Stimulated activated CD4-positive, alpha-beta T cell treated with anti-CD3 and anti-CD28 coated beads, Interleukin-2, amount 100 ng/mL, for 48 hours (primary cell): Measurements from ENCODE around the gene NPIPB13.
"Not testable (repeated sequence)": the region's sequence is repeated elsewhere in the genome, so short reads cannot be mapped to it uniquely, and the experiment has no call there.

Experiments used
- DNase-seq, 2 donors: peaks; one replicate each; pipeline ENCODE4 v3.0.0-alpha.2; 2020

Gene NPIPB13

DNA sequence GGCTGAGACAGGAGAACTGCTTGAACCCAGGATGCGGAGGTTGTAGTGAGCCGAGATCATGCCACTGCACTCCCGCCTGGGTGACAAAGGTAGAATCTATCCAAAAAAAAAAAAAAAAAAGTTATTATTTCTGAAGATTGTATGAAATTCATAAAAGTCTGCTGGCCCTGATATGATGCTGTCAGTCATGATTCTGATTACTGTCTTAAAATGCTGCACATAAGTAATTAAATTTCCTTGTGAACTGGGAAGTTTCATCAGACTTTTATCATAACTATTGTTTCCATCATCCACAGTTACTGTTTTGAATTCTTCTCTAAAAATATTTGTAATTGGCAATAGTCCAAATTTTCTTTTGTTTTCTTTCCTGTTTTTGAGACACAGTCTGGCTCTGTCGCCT lies at the start of gene NPIPB13:
Gene NPIPB13 (minus strand): TSS at position 101 of the 400 bp plus-strand sequence. CDS start 2,906 bp downstream, outside the sequence.
- not testable (repeated sequence) for DNase-seq

DNA sequence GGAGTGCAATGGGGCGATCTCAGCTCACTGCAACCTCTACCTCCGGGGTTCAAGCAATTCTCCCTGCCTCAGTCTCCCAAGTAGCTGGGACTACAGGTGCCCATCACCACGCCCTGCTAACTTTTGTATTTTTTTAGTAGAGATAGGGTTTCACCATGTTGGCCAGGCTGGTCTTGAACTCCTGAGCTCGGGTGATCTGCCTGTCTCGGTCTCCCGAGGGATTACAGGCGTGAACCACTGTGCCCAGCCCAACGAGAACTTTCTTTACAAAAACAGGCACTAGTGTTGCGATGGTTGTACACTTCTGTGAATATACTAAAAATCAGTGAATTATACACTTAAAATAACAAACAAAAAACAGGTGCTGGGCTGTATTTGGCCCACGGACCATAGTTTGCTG lies 34.1 kb upstream of the NPIPB13 start:
- DNase-seq = not testable (repeated sequence)

DNA sequence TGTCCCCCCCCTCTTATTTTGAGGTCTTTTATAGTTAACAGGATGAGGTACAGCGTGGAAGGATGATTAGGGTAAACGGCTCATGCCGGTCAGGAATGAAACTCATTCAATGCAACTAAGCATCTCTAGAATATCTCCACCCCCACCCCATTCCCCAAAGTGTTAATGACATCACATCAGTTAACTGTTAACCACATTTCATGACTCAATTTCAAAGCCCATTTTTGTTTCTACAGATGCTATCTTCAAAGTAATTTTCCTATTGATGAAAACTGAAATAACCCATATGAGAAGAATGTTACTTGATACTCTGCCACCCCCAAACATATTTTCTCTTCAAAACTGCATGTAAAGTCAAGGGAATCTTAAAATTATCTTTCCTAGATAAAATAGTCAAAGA lies 30.2 kb upstream of the NPIPB13 start:
- DNase-seq = not testable (repeated sequence)

DNA sequence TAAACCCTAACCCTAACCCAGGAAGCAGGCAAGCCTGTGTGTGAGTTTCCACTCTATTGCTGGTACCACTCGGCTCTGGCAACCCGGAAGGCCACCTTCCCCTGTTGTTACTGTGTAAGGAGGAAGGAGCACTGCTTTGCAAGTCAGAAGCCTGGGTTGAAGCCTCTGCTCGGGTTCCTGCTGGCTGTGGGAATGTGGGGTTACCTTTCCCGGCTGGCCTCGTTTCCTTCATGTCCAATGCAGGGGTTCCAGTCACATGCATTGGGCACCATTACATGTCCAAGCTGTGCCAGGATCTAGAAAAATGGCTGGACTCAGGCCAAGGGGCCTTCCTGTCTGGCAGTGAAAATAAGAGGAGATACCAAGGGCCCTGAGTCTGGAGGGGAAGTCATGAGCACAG lies 31.2 kb downstream of the NPIPB13 start:
- DNase-seq = not testable (repeated sequence)

DNA sequence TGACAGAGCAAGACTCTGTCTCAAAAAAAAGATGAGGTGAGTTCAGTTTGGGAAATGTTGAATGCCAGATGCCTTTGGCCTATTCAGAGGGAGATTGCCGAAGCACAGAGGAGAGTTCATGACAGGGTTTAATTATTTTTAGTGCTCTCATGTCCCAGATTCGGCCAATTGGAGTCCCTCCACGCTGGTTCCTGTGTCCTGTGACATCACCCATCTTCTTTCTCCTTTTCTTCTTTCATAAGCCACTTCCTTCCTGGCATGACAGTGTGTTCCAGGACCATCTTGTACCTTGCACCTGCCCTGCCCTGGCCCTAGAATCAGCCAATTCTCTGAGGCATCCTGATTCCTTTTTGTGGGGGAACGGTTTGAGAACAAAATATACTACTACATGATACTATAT lies 36.9 kb downstream of the NPIPB13 start:
- DNase-seq = not testable (repeated sequence)

DNA sequence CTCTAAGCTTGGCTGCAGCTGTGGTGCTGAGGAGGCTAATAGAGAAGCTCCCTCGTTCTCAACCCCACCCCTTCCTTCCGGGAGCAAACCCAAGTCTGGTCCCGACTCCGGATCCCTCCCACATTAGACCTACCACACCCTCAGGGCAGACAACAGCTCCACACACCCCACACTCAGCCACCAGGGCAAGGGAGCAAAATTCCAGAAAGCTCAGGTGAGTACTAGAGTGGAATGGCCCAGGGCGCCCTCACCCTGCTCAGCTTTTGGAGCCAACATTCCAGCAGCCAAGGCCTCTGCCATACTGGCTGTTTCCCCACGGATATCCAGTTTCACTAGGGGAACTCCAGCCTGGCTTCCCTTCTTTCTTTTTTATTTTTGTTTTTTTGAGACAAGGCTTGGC lies 39.2 kb downstream of the NPIPB13 start:
- DNase-seq = peak in 1 of 2 donors; percentile 1

DNA sequence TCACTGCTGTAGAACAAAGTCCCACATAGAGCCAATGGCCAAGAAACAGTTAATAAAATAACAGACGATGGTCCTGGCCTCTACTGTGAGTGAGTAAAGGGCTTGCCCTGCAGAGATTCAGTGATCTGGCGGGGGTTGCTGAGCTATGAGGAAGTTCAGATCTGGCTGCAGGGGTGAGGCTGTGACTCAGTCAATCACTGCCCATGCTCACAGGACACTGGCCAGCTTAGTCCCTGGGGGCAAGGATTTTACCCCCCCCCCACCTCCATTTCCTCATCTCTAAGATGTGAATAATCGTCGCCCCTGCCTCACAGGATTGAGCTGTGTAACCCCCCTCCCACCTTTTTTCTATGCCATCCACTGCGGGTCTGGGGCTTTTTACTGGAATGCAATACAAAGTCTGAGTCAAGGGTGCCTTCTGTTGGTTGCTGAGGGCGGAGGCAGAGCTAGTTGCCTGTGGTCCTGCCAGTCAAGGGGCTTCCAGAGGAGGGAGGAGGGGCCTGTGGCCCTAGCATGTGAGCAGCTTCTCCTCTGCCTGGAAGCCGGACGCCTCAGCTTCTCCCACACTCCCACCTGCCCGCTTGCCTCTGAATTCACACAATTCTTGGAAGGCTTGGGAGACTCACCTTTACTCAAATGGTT lies 41.1 kb downstream of the NPIPB13 start:
- DNase-seq = not testable (repeated sequence)

DNA sequence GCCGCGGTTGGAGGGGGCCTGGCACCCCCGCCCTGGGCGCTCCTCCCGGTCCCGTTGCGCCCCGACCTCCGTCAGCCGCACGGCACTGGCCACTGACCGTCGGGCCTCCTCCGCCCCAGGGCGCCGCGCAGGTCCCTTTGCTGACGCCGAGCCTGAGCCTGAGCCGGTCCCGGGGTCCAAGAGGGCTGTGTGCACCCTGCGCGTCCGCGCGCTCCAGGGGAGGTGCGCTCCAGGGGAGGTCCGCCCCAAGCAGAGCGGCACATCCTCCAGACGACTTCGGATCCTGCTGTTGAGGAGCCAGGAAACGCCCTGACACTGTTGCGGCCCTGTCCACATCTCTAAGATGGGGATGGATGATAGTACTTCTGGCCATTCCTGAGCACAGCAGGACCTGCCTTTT lies 42.0 kb downstream of the NPIPB13 start:
- not testable (repeated sequence) for DNase-seq

DNA sequence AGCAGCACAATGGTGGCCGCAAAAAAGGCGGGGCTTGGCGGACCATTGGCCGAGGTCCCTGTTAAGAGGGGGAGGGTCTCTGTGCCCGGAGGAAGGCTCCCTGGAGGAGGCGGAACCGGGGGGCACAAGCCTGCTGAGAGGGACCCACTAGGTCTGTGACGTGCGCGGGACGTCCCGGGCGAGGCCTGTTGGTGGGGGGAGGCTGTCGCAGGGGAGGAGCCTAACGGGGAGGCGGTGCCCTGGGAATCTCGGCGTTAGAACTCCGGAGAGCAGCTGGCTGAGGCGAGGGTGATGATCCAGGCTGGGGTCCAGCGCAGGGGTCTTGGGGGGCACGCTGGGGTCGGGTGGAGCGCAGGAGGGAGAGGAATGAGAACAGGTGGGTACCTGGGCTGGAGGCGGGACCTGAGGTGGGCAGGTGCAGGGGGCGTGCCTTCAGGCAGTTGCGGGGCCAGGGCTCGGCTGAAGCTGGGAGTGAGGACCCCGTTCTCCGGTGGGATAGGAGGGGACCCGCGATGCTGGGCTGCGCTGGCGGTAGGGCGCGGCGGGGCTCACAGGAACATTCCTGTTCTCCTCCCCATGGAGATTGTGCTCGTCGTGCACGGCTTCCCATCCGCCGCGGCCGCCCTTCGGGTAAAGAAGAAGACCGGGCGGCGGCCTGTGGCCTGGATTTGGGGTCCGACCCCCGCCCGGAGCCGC lies 42.6 kb downstream of the NPIPB13 start:
- DNase-seq = not testable (repeated sequence)

DNA sequence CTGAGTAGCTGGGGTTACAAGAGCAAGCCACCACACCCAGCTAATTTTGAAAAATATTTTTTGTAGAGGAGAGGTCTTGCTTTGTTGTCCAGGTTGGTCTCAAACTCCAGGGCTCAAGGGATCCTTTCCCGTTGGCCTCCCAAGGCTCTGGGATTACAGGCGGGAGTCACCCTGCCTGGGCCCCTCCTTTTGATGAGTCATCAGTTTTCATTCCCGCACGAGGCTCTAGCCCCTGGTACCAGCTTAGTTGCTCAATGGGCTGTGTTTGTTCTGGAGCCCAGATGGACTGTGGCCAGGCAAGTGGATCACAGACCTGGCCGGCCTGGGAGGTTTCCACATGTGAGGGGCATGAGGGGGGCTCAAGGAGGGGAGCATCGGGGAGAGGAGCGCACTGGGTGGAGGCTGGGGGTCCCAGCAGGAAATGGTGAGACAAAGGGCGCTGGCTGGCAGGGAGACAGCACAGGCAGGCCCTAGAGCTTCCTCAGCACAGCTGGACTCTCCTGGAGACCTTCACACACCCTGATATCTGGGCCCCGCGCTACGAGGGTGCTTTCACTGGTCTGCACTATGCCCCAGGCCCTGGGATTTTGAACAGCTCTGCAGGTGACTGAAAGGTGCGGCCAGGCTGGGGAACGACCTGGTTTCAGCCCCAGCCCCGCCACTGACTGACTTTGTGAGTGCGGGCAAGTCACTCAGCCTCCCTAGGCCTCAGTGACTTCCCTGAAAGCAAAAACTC lies 48.5 kb downstream of the NPIPB13 start:
- DNase-seq = not testable (repeated sequence)

DNA sequence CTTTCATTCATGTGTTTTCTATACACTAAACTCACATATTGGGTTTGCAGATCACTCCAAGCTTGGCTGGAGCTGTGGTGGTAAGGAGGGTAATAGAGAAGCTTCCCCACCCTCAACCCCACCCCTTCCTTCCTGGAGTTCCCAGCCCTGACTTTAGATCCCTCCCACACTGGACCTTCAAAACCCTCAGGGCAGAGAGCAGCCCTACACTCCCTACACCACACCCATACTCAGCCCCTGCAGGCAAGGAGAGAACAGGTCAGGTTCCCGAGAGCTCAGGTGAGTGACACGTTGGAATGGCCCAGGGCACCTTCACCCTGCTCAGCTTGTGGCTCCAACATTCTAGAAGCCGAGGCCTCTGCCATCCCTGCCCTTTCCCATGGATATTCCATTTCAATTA lies 49.2 kb downstream of the NPIPB13 start, which contains the start of gene SULT1A3:
Gene SULT1A3 (plus strand): TSS at position 207 of the 400 bp plus-strand sequence. CDS start 1,474 bp downstream, outside the sequence.
- not testable (repeated sequence) for DNase-seq
